HepG2 (cell line): Measurements from ENCODE around the gene NFATC1. TPM values are rescaled to one million over a fixed set of nuclear protein-coding genes. Genes with fewer than 3 reads are reported as not detected.

ENCODE experiments used
- ATAC-seq: fragments of 200-7000 bp; cut with Tn5 transposase; 3 replicates; pipeline ENCODE4 v1.9.1; 2020; ENCODE audit warnings: mild to moderate bottlenecking, moderate library complexity
- BruUV-seq: library from RNA; stranded (reverse); fragments of 400-500 nt; replicated peaks from 2 replicates; lab custom pipeline; 2021; lab: Mats Ljungman, UMichigan
- CTCF ChIA-PET: fragments of 300-600 bp; formaldehyde crosslinking; extraction: SDS; loops from one replicate; lab custom pipeline; 2021; ENCODE audit warnings: low total read pairs, inconsistent platforms, low intra/inter-chr PET ratio; lab: Yijun Ruan, JAX
- POLR2A ChIA-PET: fragments of 350-600 bp; sonication (Branson Sonifier 250); formaldehyde crosslinking; loops from one replicate; lab custom pipeline; 2020; ENCODE audit warnings: antibody characterized with exemption, inconsistent platforms; lab: Yijun Ruan, JAX
- DNase-seq: peaks from one replicate; pipeline ENCODE4 v3.0.0-alpha.2; 2015; ENCODE audit warnings: low spot score
- FAIRE-seq: peaks from 3 replicates; lab custom pipeline; 2011; peaks lifted over from hg19 to GRCh38; lab: Jason Lieb, UNC
- H2AFZ ChIP-seq: one replicate; pipeline ENCODE4 v1.6.1; 2011; ENCODE audit warnings: low read length, inconsistent platforms
- H3K27ac ChIP-seq: fragments of 300-600 bp; 3 replicates; pipeline ENCODE4 v1.8.0; 2011; ENCODE audit warnings: mixed run types, mild to moderate bottlenecking, mixed read lengths, low read length, inconsistent platforms; ENCODE audit not compliant: insufficient read depth; ENCODE audit errors: extremely low read length
- H3K27me3 ChIP-seq, 2 experiments: fragments of 200-600 bp in 1 of 2; 2 replicates in 1 of 2; 3 replicates in 1 of 2; pipeline versions ENCODE4 v1.6.0 to v1.8.0; 2011; ENCODE audit warnings: low read length in 2 of 2, mild to moderate bottlenecking in 2 of 2, moderate library complexity in 2 of 2, inconsistent platforms in 1 of 2; ENCODE audit not compliant: insufficient read depth in 2 of 2, control insufficient read depth in 1 of 2
- H3K36me3 ChIP-seq, 2 experiments: fragments of 200-600 bp in 1 of 2; replicated peaks in 1 of 2; 2 replicates in 1 of 2; 3 replicates in 1 of 2; pipeline versions ENCODE4 v1.5.1 to v1.8.0; 2011; ENCODE audit warnings: low read length in 2 of 2, inconsistent platforms in 1 of 2; ENCODE audit not compliant: insufficient read depth in 2 of 2, control insufficient read depth in 1 of 2
- H3K4me1 ChIP-seq: 2 replicates; pipeline ENCODE4 v1.5.1; 2012; ENCODE audit warnings: low read length, inconsistent platforms; ENCODE audit not compliant: insufficient read depth
- H3K4me2 ChIP-seq: 2 replicates; pipeline ENCODE4 v1.6.0; 2011; ENCODE audit warnings: low read depth, low read length, inconsistent platforms
- H3K4me3 ChIP-seq, 3 experiments: fragments of 200-600 bp in 1 of 3; sonication (generic), shearing (Covaris generic) in 1 of 3; replicated peaks in 1 of 3; 2 replicates each; pipeline ENCODE4 v1.5.1; 2011 to 2016; ENCODE audit warnings: low read length in 3 of 3, inconsistent platforms in 2 of 3, low read depth in 2 of 3, mild to moderate bottlenecking in 2 of 3, control low read depth in 1 of 3, mixed read lengths in 1 of 3; ENCODE audit not compliant: insufficient read depth in 1 of 3
- H3K79me2 ChIP-seq: one replicate; pipeline ENCODE4 v1.6.1; 2011; ENCODE audit warnings: low read length, inconsistent platforms; ENCODE audit not compliant: insufficient read depth
- H3K9ac ChIP-seq: 2 replicates; pipeline ENCODE4 v1.6.0; 2011; ENCODE audit warnings: mild to moderate bottlenecking, low read depth, low read length, inconsistent platforms; ENCODE audit not compliant: insufficient read depth
- H3K9me3 ChIP-seq: 2 replicates; pipeline ENCODE4 v1.5.1; 2012; ENCODE audit warnings: mild to moderate bottlenecking, low read length
- H4K20me1 ChIP-seq: 2 replicates; pipeline ENCODE4 v1.6.0; 2011; ENCODE audit warnings: inconsistent platforms, mild to moderate bottlenecking, low read length, moderate library complexity; ENCODE audit not compliant: insufficient read depth
- ASH2L ChIP-seq: fragments of 300-600, 200-600 bp; sonication (generic); IDR thresholded peaks from 2 replicates; pipeline ENCODE4 v1.7.0; 2017; ENCODE audit warnings: low read depth, mild to moderate bottlenecking, moderate library complexity, mixed read lengths, low read length; ENCODE audit not compliant: insufficient read length
- CBFB ChIP-seq: sonication (generic); formaldehyde crosslinking; IDR thresholded peaks from 2 replicates; pipeline ENCODE4 v1.4.0; 2020; ENCODE audit warnings: missing genetic modification reagents
- JDP2 ChIP-seq: sonication (generic); formaldehyde crosslinking; IDR thresholded peaks from 2 replicates; pipeline ENCODE4 v1.8.1; 2022; ENCODE audit warnings: missing genetic modification reagents, borderline replicate concordance
- KAT2B ChIP-seq: fragments of 150-350 bp; IDR thresholded peaks from 2 replicates; pipeline ENCODE4 v1.6.1; 2014; ENCODE audit warnings: low read depth, low read length, borderline replicate concordance
- MAFF ChIP-seq: IDR thresholded peaks from 2 replicates; pipeline ENCODE4 v1.6.1; 2011; ENCODE audit warnings: low read depth, low read length, improper control_type of control experiment
- MYNN ChIP-seq: sonication (generic); formaldehyde crosslinking; IDR thresholded peaks from 2 replicates; pipeline ENCODE4 v1.4.0; 2020; ENCODE audit warnings: mild to moderate bottlenecking, low read depth, missing genetic modification reagents
- NFIB ChIP-seq: sonication (generic); formaldehyde crosslinking; IDR thresholded peaks from 2 replicates; pipeline ENCODE4 v1.9.0; 2021; ENCODE audit warnings: missing genetic modification reagents, mild to moderate bottlenecking, borderline replicate concordance
- REL ChIP-seq: sonication (generic); formaldehyde crosslinking; conservative IDR thresholded peaks from 2 replicates; pipeline ENCODE4 v1.8.0; 2022; ENCODE audit warnings: mild to moderate bottlenecking, missing genetic modification reagents, moderate library complexity
- SYNCRIP ChIP-seq: fragments of 200-400 bp; formaldehyde crosslinking; IDR thresholded peaks from 2 replicates; pipeline ENCODE4 v1.6.1; 2018; ENCODE audit warnings: mild to moderate bottlenecking, low read depth, low read length; ENCODE audit not compliant: insufficient read depth
- ZNF207 ChIP-seq: fragments of 450-650 bp; IDR thresholded peaks from 2 replicates; pipeline ENCODE4 v1.6.1; 2016; ENCODE audit warnings: antibody characterized with exemption, borderline replicate concordance
- ZNF550 ChIP-seq: sonication (generic); formaldehyde crosslinking; IDR thresholded peaks from 2 replicates; pipeline ENCODE4 v1.4.0; 2020; ENCODE audit warnings: mild to moderate bottlenecking, missing genetic modification reagents, borderline replicate concordance
- ZNF724P ChIP-seq: sonication (generic); formaldehyde crosslinking; IDR thresholded peaks from 2 replicates; pipeline ENCODE4 v1.8.0; 2022; ENCODE audit warnings: missing genetic modification reagents, borderline replicate concordance
- WGBS: methylation state at CpG from one replicate; pipeline ENCODE4 v1.1.6; 2017; ENCODE audit warnings: low lambda C conversion rate; 5-methylcytosine and 5-hydroxymethylcytosine counted together
- in situ Hi-C: cut with HindIII; loops from 2 replicates; pipeline ENCODE4 v1.10.0; 2017; ENCODE audit warnings: low pct_unique_long_range_greater_than_20kb; ENCODE audit not compliant: extremely low pct_ligation_motif_present
- intact Hi-C: fragments of 100-400 bp; cut with micrococcal nuclease; formaldehyde crosslinking; loops from one replicate; pipeline ENCODE4 v1.10.0; 2022; ENCODE audit not compliant: unreplicated experiment
- polyA plus RNA-seq, 8 experiments: library from polyadenylated mRNA; depleted of rRNA in 3 of 8; stranded (reverse) in 7 of 8; unstranded in 1 of 8; fragments of >200 nt; fragmentation: Illumina TruSeq in 4 of 8; extraction: Trizol in 4 of 8; gene quantifications; 2 replicates each; pipeline versions ENCODE4 v1.2.1 to v1.2.3, GENCODE V29; 2011 to 2016; ENCODE audit warnings: low read depth in 4 of 8, missing spikeins in 1 of 8, mixed read lengths in 1 of 8; ENCODE audit not compliant: insufficient read depth in 1 of 8
- total RNA-seq, 5 experiments: library from RNA; depleted of rRNA; stranded (reverse); fragments of >200 nt; fragmentation: Illumina TruSeq; extraction: Trizol; gene quantifications; 2 replicates each; pipeline ENCODE4 v1.2.3, GENCODE V29; 2016; ENCODE audit warnings: low read depth in 1 of 5
- TF ChIP-seq, protein P1 (sequence below), 2 experiments: IDR thresholded peaks; 2 replicates each; pipeline ENCODE4 v1.6.1; 2011 to 2012; ENCODE audit warnings: low read length in 2 of 2, borderline replicate concordance in 1 of 2, low read depth in 1 of 2, mild to moderate bottlenecking in 1 of 2, moderate library complexity in 1 of 2
- TF ChIP-seq, protein P2 (sequence below): sonication (generic); formaldehyde crosslinking; IDR thresholded peaks from 2 replicates; pipeline ENCODE4 v1.4.0; 2020; ENCODE audit warnings: missing genetic modification reagents

Gene NFATC1
- total and polyA plus RNA-seq, 2 of the 13 experiments (the other 11 are each of a cell fraction or from before 2014, with no cell fraction given), result not detected

DNA sequence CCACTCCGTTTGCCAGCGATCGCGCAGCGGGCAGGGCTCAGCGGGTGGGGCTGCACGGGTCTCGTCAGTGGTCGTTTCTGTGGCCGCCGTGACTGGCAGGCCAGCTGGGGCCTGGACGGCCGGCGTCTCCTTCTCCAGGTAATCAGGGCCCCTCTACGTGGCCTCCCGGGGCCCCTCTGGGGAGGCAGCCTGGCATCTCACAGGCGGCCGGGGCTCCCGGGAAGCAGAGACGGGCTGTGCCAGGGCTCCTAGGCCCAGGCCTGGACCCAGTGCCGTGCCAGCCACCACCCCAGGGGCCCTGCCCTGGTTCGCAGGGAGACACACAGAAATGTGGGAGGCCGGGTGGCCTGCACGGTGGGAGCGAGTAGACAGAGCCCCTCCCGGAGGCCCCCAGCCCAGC is 59.5 kb downstream of the NFATC1 start:
- H3K27ac ChIP-seq, result no peak overlapping the region
- no peak overlapping the region for H2AFZ ChIP-seq
- POLR2A ChIA-PET, result no interaction called here
- no peaks in the 10 kb centered on the region for H3K36me3 ChIP-seq
- CTCF ChIA-PET, result no interaction called here
- no peak overlapping the region for H3K9ac ChIP-seq
- FAIRE-seq (no peak), ATAC-seq (no peak), DNase-seq (no peak)
- no peak for TF ChIP-seq ASH2L
- TF ChIP-seq, protein P1, sequence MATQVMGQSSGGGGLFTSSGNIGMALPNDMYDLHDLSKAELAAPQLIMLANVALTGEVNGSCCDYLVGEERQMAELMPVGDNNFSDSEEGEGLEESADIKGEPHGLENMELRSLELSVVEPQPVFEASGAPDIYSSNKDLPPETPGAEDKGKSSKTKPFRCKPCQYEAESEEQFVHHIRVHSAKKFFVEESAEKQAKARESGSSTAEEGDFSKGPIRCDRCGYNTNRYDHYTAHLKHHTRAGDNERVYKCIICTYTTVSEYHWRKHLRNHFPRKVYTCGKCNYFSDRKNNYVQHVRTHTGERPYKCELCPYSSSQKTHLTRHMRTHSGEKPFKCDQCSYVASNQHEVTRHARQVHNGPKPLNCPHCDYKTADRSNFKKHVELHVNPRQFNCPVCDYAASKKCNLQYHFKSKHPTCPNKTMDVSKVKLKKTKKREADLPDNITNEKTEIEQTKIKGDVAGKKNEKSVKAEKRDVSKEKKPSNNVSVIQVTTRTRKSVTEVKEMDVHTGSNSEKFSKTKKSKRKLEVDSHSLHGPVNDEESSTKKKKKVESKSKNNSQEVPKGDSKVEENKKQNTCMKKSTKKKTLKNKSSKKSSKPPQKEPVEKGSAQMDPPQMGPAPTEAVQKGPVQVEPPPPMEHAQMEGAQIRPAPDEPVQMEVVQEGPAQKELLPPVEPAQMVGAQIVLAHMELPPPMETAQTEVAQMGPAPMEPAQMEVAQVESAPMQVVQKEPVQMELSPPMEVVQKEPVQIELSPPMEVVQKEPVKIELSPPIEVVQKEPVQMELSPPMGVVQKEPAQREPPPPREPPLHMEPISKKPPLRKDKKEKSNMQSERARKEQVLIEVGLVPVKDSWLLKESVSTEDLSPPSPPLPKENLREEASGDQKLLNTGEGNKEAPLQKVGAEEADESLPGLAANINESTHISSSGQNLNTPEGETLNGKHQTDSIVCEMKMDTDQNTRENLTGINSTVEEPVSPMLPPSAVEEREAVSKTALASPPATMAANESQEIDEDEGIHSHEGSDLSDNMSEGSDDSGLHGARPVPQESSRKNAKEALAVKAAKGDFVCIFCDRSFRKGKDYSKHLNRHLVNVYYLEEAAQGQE (IDR thresholded peaks at IDR 0.05; ENCODE audit: borderline replicate concordance in 1 of 2, low read depth in 1 of 2, low read length in 2 of 2), result no peak
- no peak for TF ChIP-seq SYNCRIP
- no peak for TF ChIP-seq ZNF724P (CRISPR knock-in tag)
- no peak for TF ChIP-seq CBFB (CRISPR knock-in tag)
- no peak for TF ChIP-seq ZNF207
- no peak for TF ChIP-seq REL (CRISPR knock-in tag)
- no peak for TF ChIP-seq MAFF
- no peak for TF ChIP-seq JDP2 (CRISPR knock-in tag)
- no peak for TF ChIP-seq NFIB (CRISPR knock-in tag)
- no peak for TF ChIP-seq KAT2B
- TF ChIP-seq, protein P2, sequence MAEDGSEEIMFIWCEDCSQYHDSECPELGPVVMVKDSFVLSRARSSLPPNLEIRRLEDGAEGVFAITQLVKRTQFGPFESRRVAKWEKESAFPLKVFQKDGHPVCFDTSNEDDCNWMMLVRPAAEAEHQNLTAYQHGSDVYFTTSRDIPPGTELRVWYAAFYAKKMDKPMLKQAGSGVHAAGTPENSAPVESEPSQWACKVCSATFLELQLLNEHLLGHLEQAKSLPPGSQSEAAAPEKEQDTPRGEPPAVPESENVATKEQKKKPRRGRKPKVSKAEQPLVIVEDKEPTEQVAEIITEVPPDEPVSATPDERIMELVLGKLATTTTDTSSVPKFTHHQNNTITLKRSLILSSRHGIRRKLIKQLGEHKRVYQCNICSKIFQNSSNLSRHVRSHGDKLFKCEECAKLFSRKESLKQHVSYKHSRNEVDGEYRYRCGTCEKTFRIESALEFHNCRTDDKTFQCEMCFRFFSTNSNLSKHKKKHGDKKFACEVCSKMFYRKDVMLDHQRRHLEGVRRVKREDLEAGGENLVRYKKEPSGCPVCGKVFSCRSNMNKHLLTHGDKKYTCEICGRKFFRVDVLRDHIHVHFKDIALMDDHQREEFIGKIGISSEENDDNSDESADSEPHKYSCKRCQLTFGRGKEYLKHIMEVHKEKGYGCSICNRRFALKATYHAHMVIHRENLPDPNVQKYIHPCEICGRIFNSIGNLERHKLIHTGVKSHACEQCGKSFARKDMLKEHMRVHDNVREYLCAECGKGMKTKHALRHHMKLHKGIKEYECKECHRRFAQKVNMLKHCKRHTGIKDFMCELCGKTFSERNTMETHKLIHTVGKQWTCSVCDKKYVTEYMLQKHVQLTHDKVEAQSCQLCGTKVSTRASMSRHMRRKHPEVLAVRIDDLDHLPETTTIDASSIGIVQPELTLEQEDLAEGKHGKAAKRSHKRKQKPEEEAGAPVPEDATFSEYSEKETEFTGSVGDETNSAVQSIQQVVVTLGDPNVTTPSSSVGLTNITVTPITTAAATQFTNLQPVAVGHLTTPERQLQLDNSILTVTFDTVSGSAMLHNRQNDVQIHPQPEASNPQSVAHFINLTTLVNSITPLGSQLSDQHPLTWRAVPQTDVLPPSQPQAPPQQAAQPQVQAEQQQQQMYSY (CRISPR knock-in tag), result no peak
- no peak for TF ChIP-seq MYNN (CRISPR knock-in tag)
- TF ChIP-seq ZNF550 (CRISPR knock-in tag), result no peak
- WGBS, result 28% methylated on average over 12 of the region's 26 CpGs
- H3K79me2 ChIP-seq, result no peaks in the 10 kb centered on the region
- H3K4me3 ChIP-seq, result no peak overlapping the region
- H3K9me3 ChIP-seq, result no peaks in the 10 kb centered on the region
- H3K4me1 ChIP-seq, result no peaks in the 10 kb centered on the region
- no TSS peak for BruUV-seq
- H4K20me1 ChIP-seq, result no peaks in the 10 kb centered on the region
- H3K4me2 ChIP-seq, result no peak overlapping the region
- in situ Hi-C loops (no loop called here), intact Hi-C loops (no loop called here)
- H3K27me3 ChIP-seq, result peaks cover 15 to 96% of the 10 kb centered on the region in 2 experiments
